ENCODE results near the gene DNAJC4.

DNA sequence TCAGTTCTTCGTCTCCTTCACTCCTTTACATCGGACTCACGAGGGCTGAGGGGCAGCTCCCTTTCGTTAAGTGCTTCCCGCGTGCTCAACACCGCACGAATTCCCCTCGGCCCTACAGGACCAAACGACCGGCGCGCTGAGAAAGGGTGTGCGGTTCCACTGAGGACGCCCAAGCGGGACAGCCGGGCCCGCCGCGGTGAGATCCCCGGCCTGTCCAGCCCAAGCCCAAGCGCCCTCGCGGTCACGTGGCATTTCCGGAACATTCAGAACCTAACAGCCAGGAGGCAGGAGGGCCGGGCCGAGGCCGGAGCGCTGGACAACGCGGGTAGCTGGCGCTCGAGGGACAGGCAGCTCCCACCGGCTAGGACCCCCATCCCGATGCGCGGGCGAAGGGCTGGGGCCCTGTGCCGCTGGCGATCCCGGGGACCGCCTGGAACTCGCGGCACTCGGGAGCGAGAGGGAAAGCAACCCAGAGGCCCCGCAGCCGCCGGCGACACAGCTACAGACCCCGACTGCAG lies 45.1 kb upstream of the DNAJC4 start:
- no peak for TF ChIP-seq EZH2phosphoT487 (conservative IDR thresholded peaks at IDR 0.05; ENCODE audit: low read length)
- TF ChIP-seq, protein P1, sequence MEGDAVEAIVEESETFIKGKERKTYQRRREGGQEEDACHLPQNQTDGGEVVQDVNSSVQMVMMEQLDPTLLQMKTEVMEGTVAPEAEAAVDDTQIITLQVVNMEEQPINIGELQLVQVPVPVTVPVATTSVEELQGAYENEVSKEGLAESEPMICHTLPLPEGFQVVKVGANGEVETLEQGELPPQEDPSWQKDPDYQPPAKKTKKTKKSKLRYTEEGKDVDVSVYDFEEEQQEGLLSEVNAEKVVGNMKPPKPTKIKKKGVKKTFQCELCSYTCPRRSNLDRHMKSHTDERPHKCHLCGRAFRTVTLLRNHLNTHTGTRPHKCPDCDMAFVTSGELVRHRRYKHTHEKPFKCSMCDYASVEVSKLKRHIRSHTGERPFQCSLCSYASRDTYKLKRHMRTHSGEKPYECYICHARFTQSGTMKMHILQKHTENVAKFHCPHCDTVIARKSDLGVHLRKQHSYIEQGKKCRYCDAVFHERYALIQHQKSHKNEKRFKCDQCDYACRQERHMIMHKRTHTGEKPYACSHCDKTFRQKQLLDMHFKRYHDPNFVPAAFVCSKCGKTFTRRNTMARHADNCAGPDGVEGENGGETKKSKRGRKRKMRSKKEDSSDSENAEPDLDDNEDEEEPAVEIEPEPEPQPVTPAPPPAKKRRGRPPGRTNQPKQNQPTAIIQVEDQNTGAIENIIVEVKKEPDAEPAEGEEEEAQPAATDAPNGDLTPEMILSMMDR (IDR thresholded peaks at IDR 0.05; ENCODE audit: insufficient read depth, low read length, poor library complexity, severe bottlenecking): no peak

All from SU-DHL-6 (cell line).